ENCODE measurements around the gene FAM83E.
"Not testable (repeated sequence)": the region's sequence is repeated elsewhere in the genome, so short reads cannot be mapped to it uniquely, and the experiment has no call there.

Gene FAM83E
- total RNA-seq, result 1.4 to 1.6 reads per million in 2 donors

DNA sequence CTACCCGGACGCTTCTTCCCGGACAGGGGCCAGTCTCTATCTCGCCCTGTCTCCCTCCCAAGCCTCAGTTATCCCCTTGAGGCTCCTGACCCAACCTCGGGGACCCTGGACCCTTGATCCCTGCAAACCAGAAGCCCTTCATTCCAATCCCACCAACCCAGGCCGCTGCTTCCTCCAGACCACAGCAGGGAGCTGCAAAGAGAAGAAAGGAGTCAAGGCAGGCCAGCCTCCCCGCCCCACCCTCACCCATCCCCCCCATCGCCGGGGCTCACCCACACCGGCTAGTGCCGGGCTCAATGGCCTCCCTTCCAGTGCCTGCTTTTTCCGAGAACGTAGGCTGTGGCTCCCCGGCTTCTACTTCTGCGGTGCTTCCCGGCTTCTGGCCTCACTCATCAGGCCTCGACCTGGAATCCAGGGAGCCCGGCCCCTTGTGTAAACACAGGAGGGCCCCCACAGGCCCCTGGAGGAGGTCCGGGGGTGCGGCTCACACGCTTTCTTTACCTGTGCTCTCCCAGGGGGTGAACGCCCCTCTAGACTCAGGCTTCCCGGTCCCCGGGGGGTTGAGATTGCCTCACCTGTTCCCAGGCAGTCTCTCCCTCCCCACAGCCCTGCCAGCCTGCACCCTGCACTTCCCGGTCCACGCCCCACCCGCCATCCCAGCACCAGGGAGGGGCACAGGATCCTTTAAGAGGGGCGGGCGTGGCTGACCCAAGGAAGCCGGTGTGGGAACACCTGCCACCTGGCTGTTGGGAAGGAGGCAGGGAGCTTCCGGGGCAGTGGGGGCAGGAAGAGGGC, at the start of gene FAM83E:
Gene FAM83E, minus strand, starts transcription at position 641 of the 795 bp plus-strand sequence. CDS start 1,704 bp downstream, outside the sequence.
- DNase-seq, result no peak

GRCh38 chr19:48664476-48664875, 49.6 kb upstream of the FAM83E start:
- DNase-seq, result no peak

DNA sequence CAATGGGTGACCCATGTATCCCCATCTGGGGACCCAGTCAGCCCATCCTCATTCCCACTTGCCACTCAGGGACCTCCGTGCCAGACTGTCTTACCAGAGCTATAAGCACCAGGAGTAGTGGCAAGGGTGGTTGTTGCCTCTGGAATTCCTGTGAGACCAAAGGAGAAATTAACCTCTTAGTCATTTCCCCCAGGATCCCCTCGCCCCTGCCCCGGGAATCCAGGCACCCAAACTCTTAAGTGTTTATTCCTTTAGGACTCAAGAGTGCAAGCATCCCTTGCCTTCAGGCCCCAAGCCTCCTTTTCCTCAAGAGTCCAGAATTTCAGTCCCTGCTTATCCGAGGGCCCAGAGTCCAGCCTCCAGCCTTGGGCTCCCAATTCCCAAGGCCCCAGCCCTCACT, 48.8 kb upstream of the FAM83E start:
- DNase-seq, result no peak

- no peak for DNase-seq
These were observed 46.8 kb upstream of the FAM83E start for GRCh38 chr19:48661711-48662090.

GRCh38 chr19:48660852-48661710, 46.2 kb upstream of the FAM83E start:
- no peak for DNase-seq

DNA sequence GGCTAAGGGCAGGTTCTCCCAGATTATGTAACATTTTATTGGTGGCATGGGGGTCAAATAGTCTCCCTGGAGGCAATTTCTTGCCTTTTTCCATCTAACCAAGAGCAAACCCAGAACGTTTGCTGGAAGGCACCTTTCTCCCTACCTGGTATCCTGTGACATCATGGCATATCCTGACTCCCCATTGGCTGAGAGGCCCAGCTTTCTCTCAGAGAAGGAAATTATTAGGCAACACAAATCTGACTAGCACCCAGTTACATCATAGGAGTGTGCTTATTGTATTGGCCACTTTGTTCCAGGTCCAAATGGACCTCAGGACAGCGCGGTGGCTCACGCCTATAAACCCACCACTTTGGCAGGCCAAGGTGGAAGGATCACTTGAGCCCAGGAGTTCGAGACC, 44.9 kb upstream of the FAM83E start:
- DNase-seq, result no peak

DNA sequence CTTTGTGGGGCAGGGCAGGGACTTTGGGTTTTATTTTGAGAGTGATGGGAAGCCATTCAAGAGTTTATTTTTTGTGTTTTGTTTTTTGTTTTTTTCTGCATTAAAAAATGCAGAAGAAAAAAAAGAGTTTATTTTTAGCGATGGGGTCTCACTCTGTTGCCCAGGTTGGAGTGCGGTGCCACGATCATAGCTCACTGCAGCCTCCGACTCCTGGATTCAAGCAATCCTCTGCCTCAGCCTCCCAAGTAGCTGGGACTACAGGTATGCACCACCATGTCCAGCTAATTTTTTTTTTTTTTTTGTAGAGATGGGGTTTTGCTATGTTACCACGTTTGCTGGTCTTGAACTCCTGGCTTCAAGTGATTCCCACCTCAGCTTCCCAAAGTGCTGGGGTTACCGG, 43.6 kb upstream of the FAM83E start:
- DNase-seq, result no peak

DNA sequence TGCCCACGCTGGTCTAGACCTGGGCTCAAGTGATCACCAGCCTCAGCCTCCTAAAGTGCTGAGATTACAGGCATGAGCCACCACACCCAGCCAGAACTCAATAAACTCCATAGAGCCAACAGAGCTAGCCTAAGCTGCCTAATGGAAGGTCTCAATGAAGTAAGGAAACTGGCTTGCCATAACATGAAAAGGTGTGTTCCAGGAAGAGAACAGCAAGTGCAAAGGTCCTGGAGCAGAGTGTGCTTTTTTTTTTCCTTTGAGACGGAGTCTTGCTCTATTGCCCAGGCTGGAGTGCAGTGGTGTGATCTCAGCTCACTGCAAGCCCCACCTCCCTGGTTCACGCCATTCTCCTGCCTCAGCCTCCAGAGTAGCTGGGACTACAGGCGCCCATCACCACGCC, 43.0 kb upstream of the FAM83E start:
- DNase-seq, result not testable (repeated sequence)

- no peak for DNase-seq
These were observed 42.1 kb upstream of the FAM83E start for GRCh38 chr19:48656840-48657474.

- no peak for DNase-seq
These were observed 39.6 kb upstream of the FAM83E start for GRCh38 chr19:48654299-48655059.

DNA sequence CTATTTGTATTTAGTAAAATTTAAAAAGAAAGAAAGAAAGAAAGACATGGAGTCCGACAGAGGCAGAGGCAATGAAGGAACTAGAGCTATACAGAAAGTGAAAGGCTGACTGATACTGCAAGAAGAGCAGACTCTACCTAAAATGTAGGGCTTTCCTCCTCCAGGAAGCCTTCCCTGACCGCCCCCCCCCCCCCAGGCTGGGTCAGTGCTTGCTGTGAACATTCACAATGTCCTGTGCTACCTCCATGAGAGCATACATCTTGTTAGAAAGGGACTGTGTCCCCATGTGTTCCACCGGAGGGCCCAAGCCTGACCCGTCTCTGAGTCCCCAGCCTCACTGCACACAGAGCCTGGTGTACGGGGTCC, 36.8 kb upstream of the FAM83E start:
- DNase-seq, result no peak

GRCh38 chr19:48650974-48651682, 36.3 kb upstream of the FAM83E start:
- no peak for DNase-seq

GRCh38 chr19:48648134-48648533, 33.3 kb upstream of the FAM83E start:
- DNase-seq, result no peak

GRCh38 chr19:48646722-48647216, 31.9 kb upstream of the FAM83E start:
- no peak for DNase-seq

DNA sequence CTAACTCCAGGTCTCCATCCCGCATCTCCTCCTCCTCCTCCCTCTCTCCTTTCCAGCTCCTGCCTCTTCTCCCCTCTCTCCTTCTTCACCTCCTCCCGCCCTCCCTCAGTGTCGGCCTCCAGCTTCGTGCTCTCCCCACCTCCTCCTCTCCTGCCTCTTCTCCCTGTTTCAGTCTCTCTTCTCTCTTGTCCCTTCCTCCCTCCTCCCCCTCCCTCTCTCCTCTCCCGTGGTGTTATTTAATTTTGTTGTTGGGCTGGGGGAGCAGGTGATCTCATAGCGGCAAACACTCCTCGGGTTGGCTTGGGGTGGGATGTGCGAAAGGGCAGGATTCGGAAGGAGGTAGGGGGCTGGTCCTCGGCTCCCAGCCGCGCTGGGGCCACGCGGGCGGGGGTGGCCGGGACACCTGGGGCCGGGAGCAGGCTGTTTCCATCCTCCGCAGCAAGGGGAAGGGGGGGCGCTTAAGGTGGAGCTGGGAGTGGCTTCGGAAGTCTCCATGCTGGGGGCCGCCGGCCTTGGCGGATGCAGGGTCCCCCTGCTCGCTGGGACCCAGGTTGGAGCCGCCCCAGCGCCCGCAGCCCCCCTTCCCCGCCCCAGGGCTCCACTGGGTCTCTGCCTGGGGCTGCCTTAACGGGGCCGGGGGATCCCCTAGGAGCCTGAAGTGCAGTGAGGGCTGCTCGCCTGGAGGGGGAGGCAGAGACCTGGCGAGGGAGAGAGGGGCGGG, 31.3 kb upstream of the FAM83E start, which contains the start of gene CA11:
Gene CA11, minus strand, starts transcription at position 187 of the 721 bp plus-strand sequence. CDS start 555 bp downstream, outside the sequence.
- DNase-seq, result peak; percentile 72

GRCh38 chr19:48645620-48646000, 30.7 kb upstream of the FAM83E start:
- no peak for DNase-seq

DNA sequence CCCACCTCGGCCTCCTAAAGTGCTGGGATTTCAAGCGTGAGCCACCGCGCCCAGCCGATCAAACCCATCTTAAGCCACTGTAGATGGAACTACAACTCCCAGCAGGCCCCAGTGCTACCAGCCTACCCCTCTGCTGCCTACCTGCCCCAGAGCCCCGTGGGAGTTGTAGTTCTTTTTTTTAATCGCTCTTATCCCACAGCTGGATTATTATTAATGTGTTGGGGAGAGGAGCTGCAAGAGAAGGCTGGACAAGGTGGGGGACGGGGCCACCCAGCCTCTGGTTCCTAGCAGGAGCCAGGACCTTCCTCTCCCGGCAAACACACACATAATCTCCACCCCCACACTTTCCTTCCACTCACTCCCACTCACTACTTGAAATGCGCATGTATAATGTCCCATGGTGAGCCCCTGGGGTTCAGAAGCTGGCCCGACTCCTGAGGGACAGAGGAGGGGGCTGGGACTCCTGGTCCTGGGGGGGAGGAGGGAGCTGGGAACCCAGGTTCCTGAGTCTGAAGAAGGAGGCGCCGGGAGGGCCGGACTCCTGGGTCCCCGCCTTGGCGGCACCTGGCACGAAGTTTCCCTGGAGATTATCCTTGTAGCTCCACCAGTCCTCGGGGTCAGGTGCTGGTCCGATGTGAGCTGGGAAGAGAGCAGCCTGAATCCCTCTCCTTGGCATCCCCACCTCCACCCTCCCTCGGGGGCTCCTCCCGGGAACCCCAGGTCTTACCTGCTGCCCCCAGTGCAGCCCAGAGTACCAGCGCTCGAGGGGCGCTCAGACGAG, 30.2 kb upstream of the FAM83E start:
- DNase-seq, result no peak

DNA sequence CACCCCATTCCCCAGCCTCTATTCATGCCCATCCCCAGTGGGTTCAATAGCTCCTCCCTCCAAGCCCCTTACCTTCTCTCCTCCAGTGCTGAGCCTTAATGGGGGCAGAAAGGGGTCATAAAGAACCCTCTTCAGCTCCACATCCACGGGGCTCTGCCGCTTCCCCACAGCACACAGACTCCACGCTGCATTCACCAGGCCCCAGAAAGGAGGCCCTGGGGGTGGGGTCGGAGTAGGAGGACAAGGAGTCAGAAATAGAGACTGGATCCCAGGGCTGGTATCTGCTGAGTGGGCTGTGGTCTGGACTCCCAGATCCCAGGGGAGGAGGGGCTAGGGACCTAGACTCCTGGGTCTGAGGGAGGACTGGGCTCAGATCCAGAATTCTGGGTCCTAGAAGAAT, 29.5 kb upstream of the FAM83E start:
- no peak for DNase-seq

DNA sequence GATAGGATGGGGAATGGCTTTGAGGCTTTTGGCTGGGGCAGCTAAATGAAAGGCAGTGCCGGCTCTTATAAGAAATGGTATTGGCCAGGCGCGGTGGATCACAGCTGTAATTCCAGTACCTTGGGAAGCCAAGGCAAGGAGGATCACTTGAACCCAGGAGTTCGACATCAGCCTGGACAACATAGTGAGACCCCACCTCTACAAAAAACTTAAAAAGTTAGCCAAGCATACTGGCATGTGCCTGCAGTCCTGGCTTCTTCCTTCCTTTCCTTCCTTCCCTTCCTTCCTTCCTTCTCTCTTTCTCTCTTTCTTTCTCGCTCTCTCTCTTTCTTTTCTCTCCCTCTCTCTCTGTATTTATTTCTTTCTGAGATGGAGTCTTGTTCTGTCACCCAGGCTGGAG, 28.0 kb upstream of the FAM83E start:
- DNase-seq, result no peak

- no peak for DNase-seq
These were observed 27.0 kb upstream of the FAM83E start for GRCh38 chr19:48641850-48642249.

All from activated gamma-delta T cell (primary cell).